AG04450 (cell line): ENCODE results near the gene SIN3B. TPM values are rescaled to one million over a fixed set of nuclear protein-coding genes. Genes with fewer than 3 reads are reported as not detected.

ENCODE experiments used
- CTCF ChIA-PET: fragments of 300-600, 350-600 bp; formaldehyde crosslinking; extraction: SDS; loops from one replicate; lab custom pipeline; 2022; ENCODE audit warnings: antibody characterized with exemption, inconsistent platforms; lab: Charles Lee
- POLR2A ChIA-PET: fragments of 350-600 bp; formaldehyde crosslinking; extraction: SDS; loops from one replicate; lab custom pipeline; 2021; ENCODE audit warnings: antibody characterized with exemption, inconsistent platforms; lab: Yijun Ruan, JAX
- DNase-seq: peaks from one replicate; pipeline ENCODE4 v3.0.0-alpha.2; 2011; ENCODE audit warnings: low read depth, low spot score
- H3K27ac ChIP-seq: one replicate; pipeline ENCODE4 v1.5.1; 2012; ENCODE audit warnings: low read depth, low read length, control low read depth
- H3K27me3 ChIP-seq: one replicate; pipeline ENCODE4 v1.6.0; 2012; ENCODE audit warnings: low read length; ENCODE audit not compliant: control insufficient read depth, insufficient read depth
- H3K4me3 ChIP-seq: 2 replicates; pipeline ENCODE4 v1.5.1; 2011; ENCODE audit warnings: mild to moderate bottlenecking, low read depth, low read length, control low read depth
- H3K9me3 ChIP-seq: 2 replicates; pipeline ENCODE4 v1.5.1; 2012; ENCODE audit warnings: low read length; ENCODE audit not compliant: control insufficient read depth, insufficient read depth
- polyA plus RNA-seq: library from polyadenylated mRNA; depleted of rRNA; stranded (reverse); fragments of >200 nt; gene quantifications from 2 replicates; pipeline ENCODE4 v1.2.3, GENCODE V29; 2011
- TF ChIP-seq, protein P1 (sequence below): IDR thresholded peaks from 2 replicates; pipeline ENCODE4 v1.5.1; 2011; ENCODE audit warnings: low read depth, low read length, control low read depth, inconsistent platforms

The SIN3B gene
- polyA plus RNA-seq, 1 experiment = 18.8 TPM

DNA sequence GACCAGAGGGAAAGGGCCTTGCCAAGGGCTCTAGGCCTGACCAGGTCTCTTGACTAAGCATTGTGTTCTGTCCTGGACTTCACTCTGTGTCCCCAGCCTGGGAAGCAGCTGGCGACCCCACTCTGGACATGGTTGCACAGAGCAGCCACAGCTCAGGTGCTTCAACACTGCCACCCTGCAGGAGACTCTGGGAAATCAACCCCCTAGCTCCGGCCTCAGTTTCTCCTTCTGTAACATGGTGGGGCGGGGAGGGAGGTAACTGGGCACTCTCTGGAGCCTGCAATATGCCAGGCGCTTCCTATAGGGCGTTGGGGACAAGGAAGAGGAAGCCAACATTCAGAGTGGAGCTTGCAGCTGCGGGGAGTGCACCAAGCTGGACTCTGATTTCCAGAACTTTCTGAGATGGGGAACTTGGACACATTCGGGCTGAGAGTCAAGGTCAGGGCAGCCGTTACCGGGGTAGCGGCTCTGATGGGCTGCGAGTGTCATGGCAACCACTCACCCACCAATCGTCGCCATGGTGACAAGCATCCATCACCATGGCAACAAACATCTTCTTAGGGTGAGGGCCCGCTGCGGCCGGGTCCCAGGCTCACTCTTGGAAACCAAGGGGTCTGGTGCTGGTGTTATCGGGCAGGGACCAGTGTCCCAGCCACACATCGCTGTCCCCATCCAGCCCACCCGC, 72.4 kb downstream of the SIN3B start:
- CTCF ChIA-PET = no interaction called here
- TF ChIP-seq, protein P1, sequence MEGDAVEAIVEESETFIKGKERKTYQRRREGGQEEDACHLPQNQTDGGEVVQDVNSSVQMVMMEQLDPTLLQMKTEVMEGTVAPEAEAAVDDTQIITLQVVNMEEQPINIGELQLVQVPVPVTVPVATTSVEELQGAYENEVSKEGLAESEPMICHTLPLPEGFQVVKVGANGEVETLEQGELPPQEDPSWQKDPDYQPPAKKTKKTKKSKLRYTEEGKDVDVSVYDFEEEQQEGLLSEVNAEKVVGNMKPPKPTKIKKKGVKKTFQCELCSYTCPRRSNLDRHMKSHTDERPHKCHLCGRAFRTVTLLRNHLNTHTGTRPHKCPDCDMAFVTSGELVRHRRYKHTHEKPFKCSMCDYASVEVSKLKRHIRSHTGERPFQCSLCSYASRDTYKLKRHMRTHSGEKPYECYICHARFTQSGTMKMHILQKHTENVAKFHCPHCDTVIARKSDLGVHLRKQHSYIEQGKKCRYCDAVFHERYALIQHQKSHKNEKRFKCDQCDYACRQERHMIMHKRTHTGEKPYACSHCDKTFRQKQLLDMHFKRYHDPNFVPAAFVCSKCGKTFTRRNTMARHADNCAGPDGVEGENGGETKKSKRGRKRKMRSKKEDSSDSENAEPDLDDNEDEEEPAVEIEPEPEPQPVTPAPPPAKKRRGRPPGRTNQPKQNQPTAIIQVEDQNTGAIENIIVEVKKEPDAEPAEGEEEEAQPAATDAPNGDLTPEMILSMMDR = no peak
- Histone ChIP-seq H3K9me3 (peaks cover 5% of the 10 kb centered on the region; the same call in 1 of the 2 replicates), H3K27me3 (no peaks in the 10 kb centered on the region), H3K27ac (no peak overlapping the region), H3K4me3 (no peak overlapping the region)
- POLR2A ChIA-PET = no interaction called here
- no peak for DNase-seq

DNA sequence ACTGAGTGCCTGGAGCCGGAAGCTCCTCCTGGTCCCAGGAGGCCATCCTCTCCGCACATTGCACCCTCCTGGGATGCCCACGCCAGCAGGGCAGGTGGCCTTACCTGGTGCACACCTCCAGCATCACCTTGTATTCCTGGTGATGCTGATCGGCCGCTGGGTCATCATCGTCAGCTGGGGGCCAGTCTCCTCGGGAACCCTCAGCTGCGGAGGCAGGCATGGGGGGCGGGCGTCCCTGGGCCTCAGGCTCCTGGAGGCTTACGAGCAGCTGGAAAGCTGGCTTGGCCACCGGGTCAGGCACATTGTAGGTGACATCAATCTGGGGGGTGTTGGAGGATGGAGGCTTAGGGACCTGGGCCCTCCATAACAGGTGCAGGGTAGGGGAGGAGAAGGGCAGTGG, 73.3 kb downstream of the SIN3B start:
- Histone ChIP-seq H3K27me3 (no peaks in the 10 kb centered on the region), H3K4me3 (no peak overlapping the region), H3K9me3 (peaks cover 5% of the 10 kb centered on the region; the same call in 1 of the 2 replicates), H3K27ac (no peak overlapping the region)
- ChIA-PET POLR2A (no interaction called here), CTCF (no interaction called here)
- no peak for DNase-seq
- TF ChIP-seq, protein P1 = no peak

DNA sequence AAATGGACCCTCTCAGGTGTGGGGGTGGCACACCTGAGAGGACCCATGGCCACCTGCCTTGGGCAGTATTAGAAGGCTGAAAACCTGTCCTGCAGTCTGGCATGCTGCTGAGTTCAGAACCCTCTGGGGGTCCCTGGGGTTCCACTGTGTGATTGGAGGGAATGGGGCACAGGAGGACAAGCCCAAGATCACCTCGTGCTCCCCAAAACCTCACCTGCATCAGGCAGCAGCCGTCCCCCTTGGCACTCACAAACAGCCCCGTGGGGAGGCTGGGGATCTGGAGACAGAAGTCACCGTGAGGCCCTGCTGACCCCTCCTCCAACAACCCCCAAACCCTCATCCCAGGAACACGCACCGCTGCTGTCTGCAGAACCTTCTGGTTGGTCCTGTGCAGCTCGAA, 74.1 kb downstream of the SIN3B start:
- DNase-seq = no peak
- CTCF ChIA-PET = no interaction called here

DNA sequence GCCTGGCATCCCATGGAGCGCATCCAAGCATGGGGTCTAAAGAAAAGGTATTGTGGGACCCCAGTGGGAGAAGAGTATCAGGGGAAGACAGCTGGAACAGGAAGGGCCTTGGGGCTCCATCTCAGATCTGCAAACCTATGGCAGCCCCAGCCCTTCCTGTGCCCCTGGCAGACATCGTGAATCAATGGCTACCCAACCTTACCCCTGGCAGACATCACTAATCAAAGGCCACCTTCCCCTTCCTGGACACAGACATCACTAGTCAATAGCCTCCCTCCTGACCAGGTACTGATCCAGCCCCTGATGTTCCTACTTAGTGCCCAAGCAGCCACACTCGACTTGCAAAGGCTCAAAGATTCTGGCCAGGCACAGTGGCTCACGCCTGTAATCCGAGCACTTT, 75.4 kb downstream of the SIN3B start:
- Histone ChIP-seq H3K4me3 (no peak overlapping the region), H3K27me3 (no peaks in the 10 kb centered on the region), H3K9me3 (no peaks in the 10 kb centered on the region; the same call in 1 of the 2 replicates), H3K27ac (no peak overlapping the region)
- no peak for DNase-seq
- ChIA-PET POLR2A (no interaction called here), CTCF (no interaction called here)
- TF ChIP-seq, protein P1 = no peak

More for the DNA sequence above, 74.1 kb downstream of the SIN3B start:
- Histone ChIP-seq H3K4me3 (no peak overlapping the region), H3K27me3 (no peaks in the 10 kb centered on the region), H3K9me3 (no peaks in the 10 kb centered on the region), H3K27ac (no peak overlapping the region)
- TF ChIP-seq, protein P1 = no peak
- POLR2A ChIA-PET = no interaction called here

DNA sequence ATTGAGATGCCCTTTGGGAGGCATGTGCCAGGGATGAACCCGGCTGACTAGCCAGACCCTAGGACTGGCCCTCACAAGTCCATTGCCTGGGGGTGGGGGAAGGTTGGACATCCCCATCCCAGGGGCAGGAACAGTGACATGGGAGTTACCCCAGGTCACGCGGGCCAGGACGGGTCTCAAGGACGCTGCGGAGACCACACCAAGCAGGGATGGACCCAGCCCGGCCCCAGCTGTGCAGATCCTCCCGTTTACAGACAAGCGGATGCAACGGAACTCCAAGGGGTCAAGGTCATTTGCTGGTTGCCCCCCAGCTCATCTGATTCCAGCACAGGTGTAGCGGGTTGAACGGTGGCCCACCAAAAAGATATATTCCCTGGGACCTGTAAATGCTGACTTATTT, 79.6 kb downstream of the SIN3B start:
- ChIA-PET POLR2A (no interaction called here), CTCF (no interaction called here)
- DNase-seq = no peak
- Histone ChIP-seq H3K4me3 (no peak overlapping the region), H3K9me3 (peaks cover 26% of the 10 kb centered on the region), H3K27me3 (no peaks in the 10 kb centered on the region), H3K27ac (no peak overlapping the region)
- TF ChIP-seq, protein P1 = no peak
